WTC11 (cell line): ENCODE data around the gene TGM4. TPM values are rescaled to one million over a fixed set of nuclear protein-coding genes. Genes with fewer than 3 reads are reported as not detected.

Experiments
- ATAC-seq: fragments of 200-7000 bp; cut with Tn5 transposase; 2 replicates; pipeline ENCODE4 v1.10.0; 2021; ENCODE audit warnings: mild to moderate bottlenecking, moderate library complexity
- CTCF ChIA-PET: fragments of 300-600 bp; sonication (Branson Sonifier 250); formaldehyde crosslinking; loops from one replicate; lab custom pipeline; 2021; ENCODE audit warnings: antibody characterized with exemption; lab: Charles Lee
- POLR2A ChIA-PET: fragments of 350-600 bp; sonication (Branson Sonifier 250); formaldehyde crosslinking; loops from one replicate; lab custom pipeline; 2021; ENCODE audit warnings: antibody characterized with exemption; lab: Charles Lee
- DNase-seq: peaks from one replicate; pipeline ENCODE4 v3.0.0; 2021; ENCODE audit warnings: low spot score
- H3K27ac Mint-ChIP-seq: 2 replicates; pipeline ENCODE4 v1.8.0; 2021; ENCODE audit warnings: mixed read lengths
- H3K27me3 Mint-ChIP-seq: 2 replicates; pipeline ENCODE4 v1.8.0; 2021; ENCODE audit warnings: low read depth, mild to moderate bottlenecking, moderate library complexity, mixed read lengths
- H3K36me3 Mint-ChIP-seq: 2 replicates; pipeline ENCODE4 v1.8.0; 2021; ENCODE audit warnings: mixed read lengths
- H3K4me1 Mint-ChIP-seq: 2 replicates; pipeline ENCODE4 v1.8.0; 2022; ENCODE audit warnings: mixed read lengths
- H3K4me3 Mint-ChIP-seq: 2 replicates; pipeline ENCODE4 v1.8.0; 2021; ENCODE audit warnings: mild to moderate bottlenecking, moderate library complexity, mixed read lengths
- H3K9me3 Mint-ChIP-seq: 2 replicates; pipeline ENCODE4 v1.8.0; 2021; ENCODE audit warnings: mixed read lengths
- AR ChIP-seq: fragments of 250-450 bp; sonication (Bioruptor Pico); IDR thresholded peaks from 2 replicates; pipeline ENCODE4 v1.9.0; 2021; ENCODE audit warnings: mild to moderate bottlenecking
- CREB1 ChIP-seq: sonication (generic); formaldehyde crosslinking; IDR thresholded peaks from 2 replicates; pipeline ENCODE4 v1.8.0; 2023; ENCODE audit warnings: mild to moderate bottlenecking, missing genetic modification reagents
- ESRRA ChIP-seq: sonication (generic); formaldehyde crosslinking; IDR thresholded peaks from 2 replicates; pipeline ENCODE4 v1.8.1; 2022; ENCODE audit warnings: mild to moderate bottlenecking, missing genetic modification reagents, borderline replicate concordance
- FOXJ3 ChIP-seq: sonication (generic); formaldehyde crosslinking; IDR thresholded peaks from 2 replicates; pipeline ENCODE4 v1.9.0; 2021; ENCODE audit warnings: missing genetic modification reagents, mild to moderate bottlenecking, borderline replicate concordance
- GABPB1 ChIP-seq: sonication (generic); formaldehyde crosslinking; IDR thresholded peaks from 2 replicates; pipeline ENCODE4 v1.8.1; 2023; ENCODE audit warnings: mild to moderate bottlenecking, missing genetic modification reagents
- GRHL2 ChIP-seq: fragments of 250-450 bp; sonication (Bioruptor Pico); IDR thresholded peaks from 2 replicates; pipeline ENCODE4 v1.8.0; 2022; ENCODE audit warnings: mild to moderate bottlenecking, moderate library complexity; ENCODE audit not compliant: insufficient replicate concordance, severe bottlenecking
- GTF2I ChIP-seq: fragments of 250-450 bp; sonication (Bioruptor Pico); conservative IDR thresholded peaks from 2 replicates; pipeline ENCODE4 v1.4.0; 2021; ENCODE audit warnings: mild to moderate bottlenecking
- JAZF1 ChIP-seq: fragments of 250-450 bp; sonication (Bioruptor Pico); IDR thresholded peaks from 2 replicates; pipeline ENCODE4 v1.9.0; 2021; ENCODE audit warnings: moderate library complexity, mild to moderate bottlenecking, inconsistent platforms
- JUN ChIP-seq: sonication (generic); formaldehyde crosslinking; IDR thresholded peaks from 2 replicates; pipeline ENCODE4 v1.8.0; 2023; ENCODE audit warnings: mild to moderate bottlenecking, missing genetic modification reagents
- MYBL2 ChIP-seq: sonication (generic); formaldehyde crosslinking; IDR thresholded peaks from 2 replicates; pipeline ENCODE4 v1.8.1; 2023; ENCODE audit warnings: mild to moderate bottlenecking, moderate library complexity, missing genetic modification reagents
- NR1H2 ChIP-seq: sonication (generic); formaldehyde crosslinking; IDR thresholded peaks from 2 replicates; pipeline ENCODE4 v1.9.0; 2021; ENCODE audit warnings: mild to moderate bottlenecking, moderate library complexity, missing genetic modification reagents
- PRDM15 ChIP-seq: sonication (generic); formaldehyde crosslinking; IDR thresholded peaks from 2 replicates; pipeline ENCODE4 v1.8.0; 2022; ENCODE audit warnings: missing genetic modification reagents
- RELA ChIP-seq: sonication (generic); formaldehyde crosslinking; IDR thresholded peaks from 2 replicates; pipeline ENCODE4 v1.8.1; 2022; ENCODE audit warnings: missing genetic modification reagents, mild to moderate bottlenecking, borderline replicate concordance
- SMAD3 ChIP-seq: sonication (generic); formaldehyde crosslinking; IDR thresholded peaks from 2 replicates; pipeline ENCODE4 v1.8.0; 2022; ENCODE audit warnings: missing genetic modification reagents, mild to moderate bottlenecking, borderline replicate concordance
- SP1 ChIP-seq: sonication (generic); formaldehyde crosslinking; conservative IDR thresholded peaks from 2 replicates; pipeline ENCODE4 v1.8.1; 2022; ENCODE audit warnings: missing genetic modification reagents
- USF2 ChIP-seq: sonication (generic); formaldehyde crosslinking; IDR thresholded peaks from 2 replicates; pipeline ENCODE4 v1.8.1; 2023; ENCODE audit warnings: mild to moderate bottlenecking, missing genetic modification reagents, moderate library complexity
- ZNF138 ChIP-seq: sonication (generic); formaldehyde crosslinking; conservative IDR thresholded peaks from 2 replicates; pipeline ENCODE4 v1.8.1; 2022; ENCODE audit warnings: mild to moderate bottlenecking, moderate library complexity, missing genetic modification reagents
- ZNF219 ChIP-seq: sonication (generic); formaldehyde crosslinking; IDR thresholded peaks from 2 replicates; pipeline ENCODE4 v1.8.0; 2023; ENCODE audit warnings: missing genetic modification reagents, mild to moderate bottlenecking, borderline replicate concordance
- ZNF232 ChIP-seq: sonication (generic); formaldehyde crosslinking; IDR thresholded peaks from 2 replicates; pipeline ENCODE4 v1.8.0; 2022; ENCODE audit warnings: mild to moderate bottlenecking, missing genetic modification reagents
- ZNF263 ChIP-seq: sonication (generic); formaldehyde crosslinking; IDR thresholded peaks from 2 replicates; pipeline ENCODE4 v1.8.1; 2022; ENCODE audit warnings: low read depth, mild to moderate bottlenecking, moderate library complexity, missing genetic modification reagents
- ZNF281 ChIP-seq: sonication (generic); formaldehyde crosslinking; IDR thresholded peaks from 2 replicates; pipeline ENCODE4 v1.8.0; 2023; ENCODE audit warnings: mild to moderate bottlenecking, missing genetic modification reagents
- ZNF416 ChIP-seq: fragments of 250-450 bp; sonication (Bioruptor Pico); IDR thresholded peaks from 2 replicates; pipeline ENCODE4 v1.9.0; 2021; ENCODE audit warnings: mild to moderate bottlenecking, inconsistent platforms
- total RNA-seq: library from RNA; stranded (reverse); gene quantifications from 3 replicates; pipeline ENCODE4 v1.2.3, GENCODE V29; 2021
- TF ChIP-seq, protein P1 (sequence below): fragments of 250-450 bp; sonication (Bioruptor Pico); IDR thresholded peaks from 2 replicates; pipeline ENCODE4 v1.8.0; 2021; ENCODE audit warnings: mild to moderate bottlenecking

The TGM4 gene
- total RNA-seq, 1 experiment from 2014 or later = not detected

DNA sequence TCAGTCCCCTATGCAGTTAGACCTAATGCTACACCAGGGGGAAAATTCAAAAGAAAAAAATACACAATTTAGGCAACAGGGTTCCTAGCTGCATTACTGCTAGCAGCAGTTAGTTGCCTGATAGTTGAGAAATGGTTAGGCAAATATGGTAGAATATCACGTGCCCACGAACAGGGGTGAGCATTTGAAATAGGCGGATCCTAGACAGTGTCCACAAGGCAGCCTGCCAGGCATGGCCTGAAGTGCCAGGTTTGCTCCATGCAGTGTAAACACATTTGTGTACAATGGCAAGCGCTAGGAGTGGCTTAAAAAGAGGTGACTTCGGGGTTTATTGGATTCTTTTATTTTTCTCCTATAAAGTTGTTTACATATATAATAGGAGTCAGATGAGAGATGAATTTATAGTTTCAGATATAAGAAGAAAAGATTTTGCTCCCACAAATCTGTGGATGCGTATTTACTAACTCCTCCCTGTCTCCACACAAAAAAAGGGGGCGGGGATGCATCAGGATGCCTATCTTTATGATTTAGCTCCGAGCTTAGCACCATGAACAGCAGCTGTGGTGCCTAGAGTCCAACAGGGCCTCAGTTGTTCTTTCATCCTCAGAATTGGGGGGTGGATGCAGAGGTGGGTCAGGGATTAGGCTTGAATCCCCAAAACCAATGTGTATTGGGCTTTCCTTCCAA lies 3.9 kb upstream of the TGM4 start:
- DNase-seq (no peak), ATAC-seq (no peak)
- no peak overlapping the region for H3K27ac Mint-ChIP-seq
- H3K9me3 Mint-ChIP-seq = peaks cover 11% of the 10 kb centered on the region
- no peaks in the 10 kb centered on the region for H3K27me3 Mint-ChIP-seq
- TF ChIP-seq ZNF263 (no peak), NR1H2 (CRISPR knock-in tag) (no peak), AR (no peak), JAZF1 (no peak), MYBL2 (CRISPR knock-in tag) (no peak), CREB1 (CRISPR knock-in tag) (no peak), GRHL2 (CRISPR knock-in tag) (no peak), FOXJ3 (CRISPR knock-in tag) (no peak), ZNF416 (CRISPR knock-in tag) (no peak), SMAD3 (CRISPR knock-in tag) (no peak), GABPB1 (CRISPR knock-in tag) (no peak), ZNF138 (no peak), JUN (CRISPR knock-in tag) (no peak), ZNF232 (CRISPR knock-in tag) (no peak), SP1 (CRISPR knock-in tag) (no peak)
- TF ChIP-seq, protein P1, sequence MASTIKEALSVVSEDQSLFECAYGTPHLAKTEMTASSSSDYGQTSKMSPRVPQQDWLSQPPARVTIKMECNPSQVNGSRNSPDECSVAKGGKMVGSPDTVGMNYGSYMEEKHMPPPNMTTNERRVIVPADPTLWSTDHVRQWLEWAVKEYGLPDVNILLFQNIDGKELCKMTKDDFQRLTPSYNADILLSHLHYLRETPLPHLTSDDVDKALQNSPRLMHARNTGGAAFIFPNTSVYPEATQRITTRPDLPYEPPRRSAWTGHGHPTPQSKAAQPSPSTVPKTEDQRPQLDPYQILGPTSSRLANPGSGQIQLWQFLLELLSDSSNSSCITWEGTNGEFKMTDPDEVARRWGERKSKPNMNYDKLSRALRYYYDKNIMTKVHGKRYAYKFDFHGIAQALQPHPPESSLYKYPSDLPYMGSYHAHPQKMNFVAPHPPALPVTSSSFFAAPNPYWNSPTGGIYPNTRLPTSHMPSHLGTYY (CRISPR knock-in tag) = no peak
- H3K4me1 Mint-ChIP-seq = peaks cover 4% of the 10 kb centered on the region; the same call in 1 of the 2 replicates
- peaks cover 8% of the 10 kb centered on the region; the same call in 1 of the 2 replicates for H3K36me3 Mint-ChIP-seq
- CTCF ChIA-PET = no interaction called here
- no peak overlapping the region for H3K4me3 Mint-ChIP-seq
- POLR2A ChIA-PET = no interaction called here

- no peak for ATAC-seq
- H3K4me1 Mint-ChIP-seq = peaks cover 4% of the 10 kb centered on the region; the same call in 1 of the 2 replicates
- no peak for TF ChIP-seq GRHL2 (CRISPR knock-in tag)
- TF ChIP-seq GTF2I = no peak
- TF ChIP-seq ZNF219 (CRISPR knock-in tag) = no peak
- no peak for TF ChIP-seq RELA (CRISPR knock-in tag)
- TF ChIP-seq, all 79 proteins: peak for 0
- Mint-ChIP-seq H3K27ac (no peak overlapping the region), H3K4me3 (no peak overlapping the region), H3K27me3 (no peaks in the 10 kb centered on the region), H3K36me3 (no peaks in the 10 kb centered on the region), H3K9me3 (no peaks in the 10 kb centered on the region)
- CTCF ChIA-PET = no interaction called here
- DNase-seq = no peak
- POLR2A ChIA-PET = no interaction called here
Observed at GRCh38 chr3:44875596-44875995, 1.2 kb downstream of the TGM4 start.

DNA sequence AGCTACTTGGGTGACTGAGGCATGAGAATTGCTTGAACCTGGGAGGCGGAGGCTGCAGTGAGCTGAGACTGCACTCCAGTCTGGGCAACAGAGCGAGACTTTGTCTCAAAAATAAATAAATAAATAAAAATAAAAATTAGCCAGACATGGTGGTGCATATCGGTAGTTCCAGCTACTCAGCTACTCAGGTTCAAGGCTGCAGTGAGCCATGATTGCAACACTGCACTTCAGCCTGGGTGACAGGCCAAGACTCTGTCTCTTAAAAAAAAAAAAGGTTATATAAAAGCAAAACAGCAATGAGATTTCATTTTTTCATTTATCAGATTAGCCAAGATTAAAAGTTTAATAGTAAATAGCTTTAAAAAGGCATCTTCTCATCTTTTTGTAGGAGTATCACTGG lies 2.9 kb downstream of the TGM4 start:
- Mint-ChIP-seq H3K36me3 (no peaks in the 10 kb centered on the region), H3K9me3 (no peaks in the 10 kb centered on the region), H3K4me1 (no peaks in the 10 kb centered on the region), H3K27me3 (no peaks in the 10 kb centered on the region), H3K27ac (no peak overlapping the region), H3K4me3 (no peak overlapping the region)
- ChIA-PET POLR2A (no interaction called here), CTCF (no interaction called here)
- ATAC-seq (no peak), DNase-seq (no peak)
- TF ChIP-seq PRDM15 (CRISPR knock-in tag) (no peak), ESRRA (CRISPR knock-in tag) (no peak), ZNF281 (no peak), USF2 (CRISPR knock-in tag) (no peak)
